GM21381 (cell line): ENCODE results near the gene TCF12.
"Not testable (repeated sequence)": the region's sequence is repeated elsewhere in the genome, so short reads cannot be mapped to it uniquely, and the experiment has no call there.

Experiments
- ATAC-seq: cut with Tn5 transposase; IDR thresholded peaks from one replicate; pipeline ENCODE4 v1.9.1; 2021; ENCODE audit warnings: mild to moderate bottlenecking, moderate library complexity; ENCODE audit not compliant: unreplicated experiment

TCF12 gene

DNA sequence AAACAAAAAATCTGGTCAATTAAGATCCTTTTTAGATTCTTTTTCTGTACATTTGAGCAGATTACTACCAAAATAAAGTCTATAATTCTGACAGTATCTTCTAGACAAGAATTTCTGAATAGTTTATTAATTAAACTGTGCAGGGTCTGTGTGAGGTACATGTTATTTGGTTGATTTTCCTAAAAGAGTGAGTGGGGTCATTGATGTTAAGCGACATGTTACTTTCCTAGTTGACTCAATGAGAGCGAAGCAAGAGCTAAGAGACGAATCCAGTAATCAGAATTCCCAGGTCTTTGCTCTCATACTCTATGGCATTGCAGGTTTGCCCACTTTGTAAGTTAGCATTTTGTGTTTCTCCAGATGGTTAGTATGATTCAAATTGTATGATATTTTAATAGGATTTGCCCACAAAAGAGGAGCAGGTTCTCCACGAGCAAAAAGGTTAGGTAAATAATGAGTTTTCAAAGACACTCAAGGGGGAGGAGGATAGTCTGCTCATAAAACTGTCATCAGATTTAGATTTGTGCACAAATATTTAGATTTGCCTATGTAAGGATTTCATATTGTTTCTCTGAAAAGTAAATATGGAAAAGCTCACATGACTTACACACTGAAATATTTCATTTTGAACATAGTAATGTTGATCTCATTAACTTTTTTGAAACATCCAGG, 240.7 kb downstream of the TCF12 start:
- ATAC-seq: no peak

DNA sequence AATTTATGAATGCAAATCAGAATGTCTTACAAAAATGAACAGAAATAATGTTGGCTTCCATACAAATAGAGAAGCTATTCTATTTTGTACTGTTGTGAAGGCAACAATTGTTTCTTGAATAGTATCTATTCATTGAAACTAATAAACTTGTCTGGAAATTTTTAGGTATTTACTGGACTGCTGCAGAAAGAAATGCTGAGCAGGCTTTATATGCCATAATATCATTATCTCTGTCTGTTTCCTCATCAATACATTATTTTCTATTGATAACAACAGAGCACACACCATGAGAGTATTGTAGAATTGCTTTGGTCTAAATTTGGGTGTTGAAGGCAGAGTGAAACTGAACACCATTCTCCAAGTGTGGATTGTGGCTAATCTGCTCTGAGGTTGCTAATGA, 241.3 kb downstream of the TCF12 start:
- ATAC-seq: no peak

DNA sequence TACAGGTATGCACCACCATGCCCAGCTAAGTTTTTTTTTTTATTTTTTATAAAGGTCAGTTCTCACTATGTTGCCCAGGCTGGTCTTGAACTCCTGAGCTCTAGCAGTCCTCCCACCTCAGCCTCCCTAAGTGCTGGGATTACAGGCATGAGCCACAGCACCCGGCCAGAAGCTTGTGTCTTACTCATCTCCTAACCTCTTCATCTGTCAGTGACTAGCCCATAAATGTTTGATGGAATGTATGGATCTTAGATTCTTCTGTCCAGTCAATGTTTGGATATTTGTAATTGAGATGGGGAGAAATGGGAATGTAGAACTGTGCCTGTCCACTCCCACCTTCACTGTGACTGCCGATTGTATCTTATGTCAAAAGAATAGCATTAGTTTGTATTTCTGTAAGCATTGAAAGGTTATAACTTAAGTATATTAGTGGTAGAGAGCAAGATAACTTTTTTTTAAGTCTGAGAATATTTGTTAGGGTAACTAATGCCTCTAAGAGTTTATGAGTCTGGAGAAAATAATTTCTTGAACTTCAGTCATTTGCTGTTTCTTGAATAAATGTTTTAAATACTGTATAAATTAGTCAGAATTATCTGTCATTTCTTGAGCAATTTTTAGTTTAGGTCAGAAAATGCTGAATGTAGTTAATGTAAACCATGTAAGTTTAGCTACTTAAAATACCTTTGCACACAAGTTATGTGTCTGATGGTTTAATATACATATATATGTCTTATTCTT, 242.5 kb downstream of the TCF12 start:
- ATAC-seq: no peak

DNA sequence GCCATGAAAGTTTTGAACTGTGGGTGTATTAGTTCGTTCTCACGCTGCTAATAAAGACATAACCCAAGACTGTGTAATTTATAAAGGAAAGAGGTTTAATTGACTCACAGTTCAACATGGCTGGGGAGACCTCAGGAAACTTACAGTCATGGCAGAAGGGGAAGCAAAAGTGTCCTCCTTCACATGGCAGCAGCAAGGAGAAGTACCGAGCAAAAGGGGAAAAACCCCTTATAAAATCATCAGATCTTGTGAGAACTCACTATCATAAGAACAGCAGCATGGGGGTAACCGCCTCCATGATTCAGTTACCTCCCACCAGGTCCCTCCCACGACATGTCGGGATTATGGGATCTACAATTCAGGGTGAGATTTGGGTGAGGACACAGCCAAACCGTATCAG, 245.8 kb downstream of the TCF12 start:
- ATAC-seq: not testable (repeated sequence)

DNA sequence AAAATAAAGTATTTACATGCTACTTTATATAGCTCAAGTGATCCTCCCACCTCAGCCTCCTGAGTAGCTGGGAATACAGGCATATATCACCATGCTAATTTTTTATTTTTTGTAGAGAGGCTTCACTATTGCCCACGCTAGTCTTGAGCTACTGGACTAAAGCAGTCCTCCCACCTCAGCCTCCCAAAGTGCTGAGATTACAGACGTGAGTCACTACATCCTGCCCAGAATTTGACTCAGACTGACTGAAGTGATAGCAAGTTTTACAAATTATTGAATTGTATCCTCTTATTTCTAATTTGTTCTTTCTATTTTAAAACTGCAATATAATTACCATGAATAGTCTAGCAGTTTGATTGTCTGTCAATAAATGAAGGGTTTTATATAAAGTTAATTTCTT, 247.5 kb downstream of the TCF12 start:
- no peak for ATAC-seq

DNA sequence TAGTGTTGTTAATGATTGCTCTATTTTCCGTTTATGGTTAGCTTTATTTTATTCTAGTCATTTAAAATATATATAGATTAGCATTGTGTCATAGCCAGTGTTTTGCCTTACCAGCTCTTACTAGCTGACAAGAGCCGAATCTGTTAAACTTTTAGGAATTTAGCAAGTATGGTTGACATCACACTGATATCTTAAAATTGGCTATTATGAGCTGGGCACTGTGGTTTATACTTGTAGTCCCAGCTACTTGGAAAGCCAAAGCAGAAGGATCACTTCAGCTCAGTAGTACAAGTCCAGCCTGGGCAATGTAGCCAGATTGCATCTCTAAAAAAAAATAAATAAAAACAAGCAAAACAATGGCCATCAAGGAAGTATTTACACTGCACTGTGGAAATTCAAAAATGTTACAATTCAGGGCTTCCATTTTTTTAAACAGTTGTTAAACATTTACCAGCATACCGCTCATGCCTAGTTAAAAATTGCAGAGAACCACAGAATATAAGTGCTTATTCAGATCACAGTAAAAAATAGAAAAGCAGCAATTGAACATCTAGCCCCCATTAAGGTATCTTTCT, 249.5 kb downstream of the TCF12 start:
- no peak for ATAC-seq

DNA sequence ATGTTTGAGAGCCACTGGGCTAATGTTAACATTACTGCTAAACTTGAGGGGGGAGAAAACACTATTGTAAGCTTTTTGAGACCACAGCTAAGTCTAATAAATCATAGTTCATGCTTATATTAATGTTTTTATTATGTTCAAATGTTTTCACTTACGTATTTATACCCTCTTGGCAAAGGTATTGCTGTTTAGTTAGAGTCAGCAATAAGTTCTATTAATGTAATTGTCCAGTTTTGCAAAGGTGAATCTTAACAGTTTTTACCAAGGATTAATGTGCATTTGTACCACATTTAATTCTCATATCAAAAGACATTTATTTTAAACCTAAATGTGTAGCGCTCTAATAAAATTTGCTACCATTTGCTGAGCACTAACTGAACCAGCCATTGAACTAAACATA, 251.2 kb downstream of the TCF12 start:
- ATAC-seq: no peak

DNA sequence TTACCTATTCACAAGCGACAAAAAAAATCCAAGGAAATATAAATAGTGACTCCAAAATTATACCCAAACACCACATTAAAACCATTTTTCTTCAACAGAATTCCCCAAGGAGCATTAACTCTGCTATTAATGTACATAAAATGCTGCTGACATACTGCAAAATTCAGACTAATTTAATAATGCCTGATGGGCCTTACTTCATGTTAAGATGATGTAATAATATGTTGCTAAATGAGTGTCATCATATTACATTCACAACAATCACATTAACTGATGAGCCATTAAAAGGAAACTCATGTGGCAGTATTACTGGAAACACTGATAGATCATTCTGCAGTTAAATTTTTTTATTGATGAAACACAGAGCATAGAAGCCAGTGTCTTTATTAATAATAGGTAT, 253.0 kb downstream of the TCF12 start:
- ATAC-seq: no peak

DNA sequence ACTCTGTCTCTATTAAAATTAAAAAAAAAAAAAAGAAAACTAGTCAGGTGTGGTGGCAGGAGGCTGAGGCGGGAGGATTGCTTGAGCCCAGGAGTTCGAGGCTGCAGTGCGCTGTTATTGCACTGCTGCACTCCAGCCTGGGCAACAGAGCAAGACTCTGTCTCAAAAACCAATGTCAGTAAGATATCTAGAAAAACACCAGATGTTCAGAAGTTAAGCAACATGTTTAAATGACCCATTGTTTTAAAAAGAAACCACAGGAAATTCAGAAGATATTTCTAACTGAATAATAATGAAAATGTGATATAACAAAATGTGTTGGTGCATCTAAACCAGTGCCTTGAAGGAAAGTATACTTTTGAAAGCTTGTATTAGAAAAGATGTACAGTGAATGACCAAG, 254.5 kb downstream of the TCF12 start:
- no peak for ATAC-seq

DNA sequence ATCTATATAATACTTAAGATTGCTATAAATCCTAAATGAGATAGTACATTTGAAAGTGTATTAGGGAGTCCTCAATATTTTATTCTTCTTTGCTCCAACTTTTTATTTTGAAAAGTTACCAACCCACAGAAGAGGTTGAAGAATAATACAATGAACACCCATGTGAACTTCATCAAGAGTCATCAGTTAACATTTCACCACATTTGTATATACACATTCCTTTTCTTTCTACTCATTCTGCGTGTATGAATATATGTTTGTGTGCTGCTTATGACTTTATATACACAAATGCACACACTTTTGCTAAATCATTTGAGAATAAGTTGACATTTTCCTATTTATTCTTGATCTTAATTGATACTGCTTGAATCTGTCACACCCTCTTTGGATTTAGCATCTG, 264.6 kb downstream of the TCF12 start:
- no peak for ATAC-seq

DNA sequence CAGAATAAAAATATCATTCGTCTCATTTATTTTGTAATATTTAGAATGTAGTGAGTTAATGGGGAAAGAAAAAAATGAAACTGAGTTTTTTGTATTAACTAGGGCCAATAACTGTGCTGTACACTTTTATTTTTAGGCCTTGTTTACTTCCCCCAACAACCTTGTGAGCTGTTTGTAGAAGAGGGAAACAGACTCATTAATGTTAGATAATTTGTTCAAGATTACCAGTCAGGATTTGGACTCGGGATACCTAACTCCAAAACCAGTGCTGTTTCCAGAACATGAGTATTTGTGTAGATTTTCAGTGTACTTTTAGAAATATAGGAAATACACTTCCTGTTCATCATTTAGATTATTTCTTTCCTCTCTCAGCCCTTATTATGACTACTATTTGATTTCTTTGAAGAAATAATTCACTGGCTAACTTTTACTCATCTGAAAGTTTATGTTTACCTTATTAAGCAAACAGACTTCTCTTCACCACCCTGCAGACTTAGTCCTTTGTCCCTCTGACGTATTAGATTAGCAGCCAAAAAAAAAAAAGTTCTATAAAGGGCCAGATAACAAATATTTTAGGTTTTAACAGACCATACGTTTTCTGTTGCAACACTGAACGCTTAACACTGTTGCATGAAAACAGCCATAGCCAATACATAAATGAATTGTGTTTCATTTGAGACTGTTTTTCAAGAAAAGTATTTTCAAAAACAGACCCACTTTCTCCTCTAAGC, 265.3 kb downstream of the TCF12 start:
- ATAC-seq: no peak

DNA sequence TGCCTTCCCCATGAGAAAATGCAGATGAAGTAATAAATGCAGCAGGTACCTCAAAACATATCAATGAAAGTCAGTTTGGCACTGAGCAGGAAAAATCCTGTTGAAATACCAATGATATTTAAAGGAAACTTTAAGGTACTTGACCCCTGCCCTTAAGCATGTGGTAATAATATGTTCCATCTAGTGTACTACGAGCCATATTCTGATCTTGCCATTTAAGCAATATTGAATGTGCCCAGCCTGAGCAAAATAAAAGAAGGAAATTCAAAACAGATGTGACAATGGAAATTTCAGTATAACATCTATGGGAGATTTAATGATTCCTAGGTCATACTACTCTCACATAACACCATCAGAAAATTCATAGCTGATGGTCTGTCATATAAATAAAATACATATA, 266.1 kb downstream of the TCF12 start:
- no peak for ATAC-seq

DNA sequence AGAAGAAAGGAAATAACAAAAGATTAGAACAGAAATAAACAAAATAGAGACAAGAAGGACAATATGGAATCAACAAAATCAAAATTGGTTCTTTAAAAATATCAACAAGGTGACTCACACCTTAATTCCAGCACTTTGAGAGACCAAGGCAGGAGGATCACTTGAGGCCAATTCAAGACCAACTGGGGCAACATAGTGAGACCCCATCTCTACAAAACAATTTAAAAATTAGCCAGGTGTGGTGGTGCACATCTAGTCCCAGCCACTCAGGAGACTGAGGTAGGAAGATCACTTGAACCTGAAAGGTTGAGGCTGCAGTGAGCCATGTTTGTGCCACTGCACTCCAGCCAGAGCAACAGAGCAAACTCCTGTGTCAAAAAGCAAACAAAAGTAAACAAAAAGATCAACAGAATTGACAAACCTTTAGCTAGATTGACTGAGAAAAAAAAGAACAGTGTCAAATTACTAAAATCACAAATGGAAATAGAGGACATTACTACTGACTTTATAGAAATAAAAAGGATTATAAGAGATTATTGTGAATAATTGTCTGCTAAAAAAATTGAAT, 267.1 kb downstream of the TCF12 start:
- ATAC-seq: no peak

DNA sequence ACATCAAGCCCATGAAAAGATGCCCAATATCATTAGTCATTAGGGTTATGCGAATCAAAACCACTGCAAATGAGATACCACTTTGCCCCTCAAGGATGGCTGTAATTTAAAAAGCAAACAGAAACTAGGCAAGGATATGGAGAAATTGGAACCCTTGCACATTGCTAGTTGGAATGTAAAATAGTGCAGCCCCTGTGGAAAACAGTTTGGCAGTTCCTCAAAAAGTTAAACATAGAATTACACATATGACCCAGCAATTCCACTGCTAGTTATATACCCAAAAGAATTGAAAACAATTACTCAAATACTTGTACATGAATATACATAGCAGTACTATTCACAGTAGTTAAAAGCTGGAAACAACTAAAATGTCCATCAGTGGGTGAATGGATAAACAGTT, 271.0 kb downstream of the TCF12 start:
- ATAC-seq: no peak

DNA sequence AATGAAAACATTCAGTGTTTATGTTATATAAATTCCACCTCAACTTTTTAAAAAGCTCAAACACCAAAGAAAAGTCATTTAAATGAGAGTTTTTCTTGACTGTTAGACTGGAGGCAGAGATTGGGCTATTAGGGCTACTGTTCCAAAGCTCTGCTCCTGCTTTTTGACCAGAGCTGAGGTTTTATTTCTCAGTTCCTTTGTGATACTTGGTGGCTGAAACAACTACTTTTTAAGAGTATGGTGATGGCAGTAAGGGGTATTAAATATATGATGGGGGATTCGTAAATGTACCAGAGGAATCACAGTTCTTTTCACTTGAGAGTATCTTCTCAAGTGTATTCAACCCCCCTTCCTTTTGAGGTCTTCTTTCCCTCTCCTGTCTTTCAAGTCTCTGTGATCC, 271.8 kb downstream of the TCF12 start:
- ATAC-seq: peak; percentile 70

DNA sequence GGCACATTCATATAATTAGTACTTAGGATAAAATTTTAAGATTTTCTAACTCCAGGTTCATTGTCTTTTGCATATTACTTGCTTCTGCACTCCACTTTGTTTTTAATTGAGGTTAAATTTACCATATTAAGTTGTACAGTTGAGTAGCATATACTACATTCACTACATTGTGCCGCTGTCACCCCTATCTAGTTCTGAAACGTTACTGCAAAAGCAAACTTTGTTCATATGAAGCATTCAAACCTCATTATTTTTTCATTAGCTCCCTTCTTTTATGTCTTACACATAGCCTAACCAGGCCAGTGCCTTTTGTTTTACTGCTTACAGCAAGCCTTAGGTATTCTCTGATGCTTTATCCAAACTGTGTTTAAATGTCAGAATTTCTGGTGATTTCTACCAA, 274.7 kb downstream of the TCF12 start:
- ATAC-seq: no peak

DNA sequence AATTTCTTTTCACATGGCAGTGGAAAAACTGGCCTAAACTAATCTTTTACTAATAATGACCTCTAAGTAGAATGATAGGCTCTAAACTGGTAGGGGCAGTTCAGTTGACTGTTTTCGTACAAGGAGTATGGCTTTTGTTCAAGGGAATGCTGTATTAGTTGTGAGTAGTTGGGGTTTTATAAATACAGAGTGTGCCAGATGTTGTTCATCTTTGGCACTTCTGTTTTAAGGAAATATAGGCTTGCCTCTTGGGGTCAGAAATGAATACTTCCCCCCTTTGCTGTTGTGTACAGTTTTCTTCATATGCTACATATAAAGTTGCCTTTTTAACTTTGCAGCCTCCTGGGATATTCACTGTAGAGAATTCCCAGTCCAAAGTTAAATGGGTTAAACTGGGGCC, 276.9 kb downstream of the TCF12 start:
- ATAC-seq: no peak

DNA sequence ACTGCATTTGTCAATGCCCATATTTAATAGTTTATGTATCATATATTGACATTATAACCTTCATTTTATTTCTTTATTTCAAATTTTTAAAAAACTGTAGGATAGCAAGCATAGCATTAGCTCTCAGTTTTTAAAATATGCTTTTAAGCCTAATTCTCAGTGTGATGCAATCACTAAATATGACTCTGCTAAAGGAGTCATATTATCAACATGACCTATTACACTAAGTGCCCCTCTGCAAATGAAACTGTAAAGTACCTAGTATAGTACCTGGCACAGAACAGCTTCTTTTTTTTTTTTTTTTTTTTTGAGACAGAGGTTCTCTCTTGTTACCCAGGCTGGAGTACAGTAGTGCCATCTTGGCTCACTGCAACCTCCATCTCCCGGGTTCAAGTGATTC, 278.4 kb downstream of the TCF12 start:
- ATAC-seq: no peak

DNA sequence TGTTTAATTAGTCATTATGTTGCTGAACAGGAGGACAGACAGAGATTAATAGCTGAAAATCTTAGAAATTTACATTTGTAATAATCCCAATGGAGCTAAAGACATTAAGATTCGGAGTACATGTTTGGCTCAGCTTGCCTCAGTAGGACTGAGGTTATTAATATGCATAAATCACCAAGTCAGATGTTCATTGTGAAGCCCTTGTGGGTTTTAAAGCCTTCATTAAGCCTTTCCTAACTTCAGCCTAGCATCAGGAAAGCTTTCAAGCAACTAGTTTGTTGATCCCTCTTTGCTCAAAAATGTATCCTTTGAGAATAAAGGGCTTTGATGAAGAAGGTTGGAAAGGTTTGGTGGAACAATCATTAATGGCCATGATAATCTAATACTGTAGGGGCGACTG, 279.7 kb downstream of the TCF12 start:
- ATAC-seq: no peak

DNA sequence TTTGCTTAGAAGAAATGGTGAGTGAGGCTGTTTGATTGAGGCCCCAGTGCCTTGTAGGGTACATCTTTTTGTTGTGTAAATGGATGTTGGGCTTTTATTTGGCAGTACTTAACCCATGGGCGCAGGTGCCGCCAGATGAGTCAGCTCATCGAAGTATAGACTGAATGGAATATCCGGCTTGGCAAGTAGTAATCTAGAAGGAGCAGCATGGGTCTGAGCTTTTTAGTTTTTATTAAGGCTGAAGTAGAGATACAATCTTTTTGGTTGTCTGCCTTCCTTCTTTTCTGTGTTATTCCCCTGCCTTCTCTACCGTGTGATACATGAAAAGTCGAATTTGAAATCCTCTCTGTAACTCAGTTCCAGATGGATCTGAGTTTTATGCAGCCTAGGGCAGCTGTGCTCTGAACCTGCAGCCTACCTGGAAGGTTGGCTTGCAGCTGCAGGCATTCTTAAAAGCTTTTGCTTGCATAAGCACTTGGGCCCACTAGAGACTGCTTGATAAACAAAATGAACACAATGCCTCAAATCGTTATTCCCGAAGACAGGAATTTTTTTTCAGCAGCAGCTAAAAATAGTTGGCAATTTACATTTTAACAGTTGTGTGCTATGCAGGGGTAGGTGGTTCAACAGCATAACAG, 280.3 kb downstream of the TCF12 start:
- ATAC-seq: no peak

DNA sequence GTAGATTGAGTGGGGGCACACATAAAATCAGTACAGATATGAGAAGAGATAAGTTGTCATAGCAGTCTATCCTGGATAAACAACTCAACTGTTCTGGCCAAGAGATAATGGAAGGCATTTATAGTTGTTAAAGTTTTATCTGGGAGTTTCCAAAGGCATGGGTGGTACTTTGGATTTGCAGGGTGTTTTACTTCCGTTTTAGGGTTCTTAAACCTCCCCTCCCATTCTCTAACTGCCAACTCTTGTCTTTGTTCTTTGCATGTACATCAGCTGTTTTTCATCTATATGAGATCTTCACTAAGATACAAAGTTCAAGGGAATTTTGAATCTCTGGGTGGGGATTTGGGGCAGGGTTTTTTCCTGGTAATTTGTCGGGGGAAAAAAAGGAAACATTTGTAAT, 283.1 kb downstream of the TCF12 start:
- ATAC-seq: no peak
